ENCODE measurements around the gene STARD5.

STARD5 gene

GRCh38 chr15:81281766-81282605 lies 42.0 kb downstream of the STARD5 start:
- DNase-seq (ENCODE audit: low read depth, low spot score) = no peak
- H3K4me3 ChIP-seq (ENCODE audit: low read length) = no peak overlapping the region

GRCh38 chr15:81281456-81281735 lies 42.5 kb downstream of the STARD5 start:
- no peak for DNase-seq (ENCODE audit: low read depth, low spot score)
- H3K4me3 ChIP-seq (ENCODE audit: low read length) = no peak overlapping the region

- no peak for DNase-seq (ENCODE audit: low read depth, low spot score)
- no peak overlapping the region for H3K4me3 ChIP-seq (ENCODE audit: low read length)
These were observed 43.1 kb downstream of the STARD5 start for GRCh38 chr15:81280696-81281455.

- DNase-seq (ENCODE audit: low read depth, low spot score) = no peak
- no peak overlapping the region for H3K4me3 ChIP-seq (ENCODE audit: low read length)
These were observed 44.1 kb downstream of the STARD5 start for GRCh38 chr15:81279621-81280485.

- H3K4me3 ChIP-seq (ENCODE audit: low read length) = no peak overlapping the region
- no peak for DNase-seq (ENCODE audit: low read depth, low spot score)
These were observed 45.5 kb downstream of the STARD5 start for GRCh38 chr15:81278306-81279029.

GRCh38 chr15:81277851-81278250 lies 46.1 kb downstream of the STARD5 start:
- DNase-seq (ENCODE audit: low read depth, low spot score) = no peak

GRCh38 chr15:81276967-81277366 lies 47.0 kb downstream of the STARD5 start:
- no peak overlapping the region for H3K4me3 ChIP-seq (ENCODE audit: low read length)

More at GRCh38 chr15:81277851-81278250, 46.1 kb downstream of the STARD5 start:
- H3K4me3 ChIP-seq (ENCODE audit: low read length) = no peak overlapping the region

GRCh38 chr15:81275711-81276392 lies 48.1 kb downstream of the STARD5 start:
- no peak for DNase-seq (ENCODE audit: low read depth, low spot score)

More at GRCh38 chr15:81276967-81277366, 47.0 kb downstream of the STARD5 start:
- DNase-seq (ENCODE audit: low read depth, low spot score) = no peak

GRCh38 chr15:81274931-81275707 lies 48.8 kb downstream of the STARD5 start:
- peak; percentile 82 for DNase-seq (ENCODE audit: low read depth, low spot score)
- H3K4me3 ChIP-seq (ENCODE audit: low read length) = no peak overlapping the region

More at GRCh38 chr15:81275711-81276392, 48.1 kb downstream of the STARD5 start:
- no peak overlapping the region for H3K4me3 ChIP-seq (ENCODE audit: low read length)

- DNase-seq (ENCODE audit: low read depth, low spot score) = no peak
- H3K4me3 ChIP-seq (ENCODE audit: low read length) = no peak overlapping the region
These were observed 49.7 kb downstream of the STARD5 start for GRCh38 chr15:81274255-81274654.

- H3K4me3 ChIP-seq (ENCODE audit: low read length) = no peak overlapping the region
- no peak for DNase-seq (ENCODE audit: low read depth, low spot score)
These were observed 50.1 kb downstream of the STARD5 start for GRCh38 chr15:81273855-81274254.

GRCh38 chr15:81273200-81273599 lies 50.7 kb downstream of the STARD5 start:
- no peak overlapping the region for H3K4me3 ChIP-seq (ENCODE audit: low read length)
- no peak for DNase-seq (ENCODE audit: low read depth, low spot score)

GRCh38 chr15:81271761-81272644 lies 51.9 kb downstream of the STARD5 start:
- no peak for DNase-seq (ENCODE audit: low read depth, low spot score)
- H3K4me3 ChIP-seq (ENCODE audit: low read length) = no peak overlapping the region

- no peak for DNase-seq (ENCODE audit: low read depth, low spot score)
- no peak overlapping the region for H3K4me3 ChIP-seq (ENCODE audit: low read length)
These were observed 53.0 kb downstream of the STARD5 start for GRCh38 chr15:81270781-81271491.

- no peak for DNase-seq (ENCODE audit: low read depth, low spot score)
- no peak overlapping the region for H3K4me3 ChIP-seq (ENCODE audit: low read length)
These were observed 53.8 kb downstream of the STARD5 start for GRCh38 chr15:81270188-81270587.
